Osteoblast (primary cell): ENCODE data around the gene PODXL2. TPM values are rescaled to one million over a fixed set of nuclear protein-coding genes. Genes with fewer than 3 reads are reported as not detected.

Source experiments
- DNase-seq: peaks from one replicate; pipeline ENCODE4 v3.0.0; 2011; ENCODE audit warnings: low spot score, mixed read lengths; ENCODE audit not compliant: insufficient read length; ENCODE audit errors: missing footprints
- H2AFZ ChIP-seq: 2 replicates; pipeline ENCODE4 v1.6.0; 2011; ENCODE audit warnings: mild to moderate bottlenecking, low read length
- H3K27ac ChIP-seq: 2 replicates; pipeline ENCODE4 v1.5.1; 2011; ENCODE audit warnings: mild to moderate bottlenecking, low read depth, low read length, moderate library complexity
- H3K27me3 ChIP-seq: 2 replicates; pipeline ENCODE4 v1.6.0; 2012; ENCODE audit warnings: mild to moderate bottlenecking, control low read depth, inconsistent platforms, low read length, moderate library complexity; ENCODE audit not compliant: insufficient read depth
- H3K36me3 ChIP-seq: 2 replicates; pipeline ENCODE4 v1.5.1; 2011; ENCODE audit warnings: mild to moderate bottlenecking, low read length, control low read depth, moderate library complexity; ENCODE audit not compliant: insufficient read depth
- H3K4me1 ChIP-seq: 2 replicates; pipeline ENCODE4 v1.5.1; 2011; ENCODE audit warnings: mild to moderate bottlenecking, low read length, control low read depth, moderate library complexity; ENCODE audit not compliant: insufficient read depth
- H3K4me2 ChIP-seq: 2 replicates; pipeline ENCODE4 v1.6.0; 2011; ENCODE audit warnings: mild to moderate bottlenecking, low read length; ENCODE audit not compliant: insufficient read depth
- H3K4me3 ChIP-seq: fragments of 200-600 bp; sonication (generic); 3 replicates; pipeline ENCODE4 v1.5.1; 2012; ENCODE audit warnings: mild to moderate bottlenecking, low read length, inconsistent platforms; ENCODE audit not compliant: insufficient read depth
- H3K79me2 ChIP-seq: 2 replicates; pipeline ENCODE4 v1.6.0; 2012; ENCODE audit warnings: mild to moderate bottlenecking, low read length, control low read depth, inconsistent platforms; ENCODE audit not compliant: insufficient read depth
- H3K9me3 ChIP-seq: 2 replicates; pipeline ENCODE4 v1.5.1; 2011; ENCODE audit warnings: low read depth, low read length, control low read depth
- H4K20me1 ChIP-seq: 2 replicates; pipeline ENCODE4 v1.6.0; 2012; ENCODE audit warnings: mild to moderate bottlenecking, low read length, control low read depth; ENCODE audit not compliant: insufficient read depth
- total RNA-seq: library from RNA; depleted of rRNA; stranded (reverse); fragments of >200 nt; gene quantifications from 2 replicates; pipeline ENCODE4 v1.2.3, GENCODE V29; 2012
- TF ChIP-seq, protein P1 (sequence below): IDR thresholded peaks from 2 replicates; pipeline ENCODE4 v1.5.1; 2011; ENCODE audit warnings: mild to moderate bottlenecking, low read depth, low read length, moderate library complexity; ENCODE audit errors: extremely low read depth

The PODXL2 gene
- total RNA-seq, 1 donor, result 0.36 TPM

- no peaks in the 10 kb centered on the region for H3K9me3 ChIP-seq
- peaks cover 27% of the 10 kb centered on the region for H3K4me1 ChIP-seq
- TF ChIP-seq, protein P1, sequence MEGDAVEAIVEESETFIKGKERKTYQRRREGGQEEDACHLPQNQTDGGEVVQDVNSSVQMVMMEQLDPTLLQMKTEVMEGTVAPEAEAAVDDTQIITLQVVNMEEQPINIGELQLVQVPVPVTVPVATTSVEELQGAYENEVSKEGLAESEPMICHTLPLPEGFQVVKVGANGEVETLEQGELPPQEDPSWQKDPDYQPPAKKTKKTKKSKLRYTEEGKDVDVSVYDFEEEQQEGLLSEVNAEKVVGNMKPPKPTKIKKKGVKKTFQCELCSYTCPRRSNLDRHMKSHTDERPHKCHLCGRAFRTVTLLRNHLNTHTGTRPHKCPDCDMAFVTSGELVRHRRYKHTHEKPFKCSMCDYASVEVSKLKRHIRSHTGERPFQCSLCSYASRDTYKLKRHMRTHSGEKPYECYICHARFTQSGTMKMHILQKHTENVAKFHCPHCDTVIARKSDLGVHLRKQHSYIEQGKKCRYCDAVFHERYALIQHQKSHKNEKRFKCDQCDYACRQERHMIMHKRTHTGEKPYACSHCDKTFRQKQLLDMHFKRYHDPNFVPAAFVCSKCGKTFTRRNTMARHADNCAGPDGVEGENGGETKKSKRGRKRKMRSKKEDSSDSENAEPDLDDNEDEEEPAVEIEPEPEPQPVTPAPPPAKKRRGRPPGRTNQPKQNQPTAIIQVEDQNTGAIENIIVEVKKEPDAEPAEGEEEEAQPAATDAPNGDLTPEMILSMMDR, result no peak
- peak; percentile 95 for DNase-seq
- no peaks in the 10 kb centered on the region for H4K20me1 ChIP-seq
- peak overlapping the region; percentile 67 for H3K4me2 ChIP-seq
- no peaks in the 10 kb centered on the region for H3K79me2 ChIP-seq
- H2AFZ ChIP-seq, result peak overlapping the region; percentile 75
- peak overlapping the region; percentile 60 for H3K4me3 ChIP-seq
- H3K27me3 ChIP-seq, result no peaks in the 10 kb centered on the region
- H3K36me3 ChIP-seq, result peaks cover under 1% of the 10 kb centered on the region
- H3K27ac ChIP-seq, result peak overlapping the region; percentile 85
These were observed 68.7 kb downstream of the PODXL2 start for GRCh38 chr3:127697551-127698240.

DNA sequence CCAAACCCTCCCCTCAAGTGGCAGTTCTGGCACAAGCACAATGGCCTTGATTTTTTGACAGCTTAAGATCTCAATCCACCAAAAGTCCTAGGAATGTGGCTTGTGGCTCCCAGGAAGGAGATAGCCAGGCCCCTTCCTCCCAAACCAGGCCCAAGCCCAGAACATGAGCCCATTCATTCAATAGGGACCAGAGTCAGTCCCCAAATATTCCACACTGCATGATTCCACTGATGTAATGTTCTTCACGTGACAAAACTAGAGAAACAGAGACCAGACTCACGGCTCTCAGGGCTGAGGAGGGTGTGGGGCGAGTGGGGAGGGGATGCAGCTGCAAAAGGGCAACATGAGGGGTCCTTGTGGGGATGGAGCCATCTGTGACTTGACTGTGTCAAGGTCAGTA, 69.3 kb downstream of the PODXL2 start:
- Histone ChIP-seq H3K4me1 (peaks cover 27% of the 10 kb centered on the region), H3K27ac (peak overlapping the region; percentile 85), H3K4me2 (peak overlapping the region; percentile 67)

GRCh38 chr3:127698691-127699415, 69.9 kb downstream of the PODXL2 start:
- Histone ChIP-seq H4K20me1 (no peaks in the 10 kb centered on the region), H3K9me3 (no peaks in the 10 kb centered on the region), H3K4me1 (peaks cover 27% of the 10 kb centered on the region), H3K4me2 (no peak overlapping the region), H3K79me2 (no peaks in the 10 kb centered on the region), H3K27ac (peak overlapping the region; percentile 85), H3K36me3 (no peaks in the 10 kb centered on the region), H3K4me3 (no peak overlapping the region), H3K27me3 (no peaks in the 10 kb centered on the region), H2AFZ (no peak overlapping the region)
- no peak for DNase-seq
- TF ChIP-seq, protein P1, result no peak

More for the DNA sequence above, 69.3 kb downstream of the PODXL2 start:
- H3K79me2 ChIP-seq, result no peaks in the 10 kb centered on the region
- H3K27me3 ChIP-seq, result no peaks in the 10 kb centered on the region
- peak overlapping the region; percentile 60 for H3K4me3 ChIP-seq
- H4K20me1 ChIP-seq, result no peaks in the 10 kb centered on the region
- peak overlapping the region; percentile 75 for H2AFZ ChIP-seq
- H3K9me3 ChIP-seq, result no peaks in the 10 kb centered on the region
- TF ChIP-seq, protein P1, result no peak
- no peak for DNase-seq
- no peaks in the 10 kb centered on the region for H3K36me3 ChIP-seq
